Raji (cell line): ENCODE measurements around the gene P2RY8.

Experiments used
- POLR2A ChIP-seq: IDR thresholded peaks from 2 replicates; pipeline ENCODE4 v1.6.1; 2011; ENCODE audit warnings: low read depth, low read length, control low read depth; ENCODE audit not compliant: insufficient read depth

P2RY8 gene

DNA sequence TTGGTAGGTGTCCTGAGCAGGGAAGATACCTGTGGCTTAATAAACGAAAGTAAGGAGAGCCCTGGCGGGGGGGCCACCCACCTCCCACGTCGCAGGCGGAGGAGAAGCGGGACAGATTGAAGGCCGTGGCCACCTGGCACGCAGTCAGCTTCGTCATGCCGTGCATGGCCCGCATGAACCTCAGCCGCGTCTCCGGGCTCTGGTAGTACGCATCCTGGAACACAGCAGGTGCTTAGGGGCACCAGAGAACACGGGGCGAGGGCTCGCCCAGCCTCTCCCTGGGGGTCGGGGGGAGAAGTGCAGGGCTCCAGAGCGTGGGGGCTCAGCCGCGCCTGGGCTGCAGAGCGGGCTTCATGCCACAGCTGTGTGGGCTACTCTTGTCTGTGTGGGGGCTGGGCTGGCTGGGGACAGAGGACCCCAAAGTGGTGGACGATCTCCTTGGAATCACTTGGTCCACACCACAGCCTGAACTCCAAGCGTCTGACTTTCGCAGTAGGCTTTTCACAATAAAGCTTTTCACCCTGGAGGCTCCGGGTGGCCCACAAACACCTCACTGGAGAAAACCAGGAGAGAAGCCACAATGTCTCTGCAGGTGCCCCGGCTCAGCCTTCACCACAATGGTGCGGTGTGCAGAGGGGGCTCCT, 118.0 kb downstream of the P2RY8 start:
- TF ChIP-seq POLR2A = no peak; the same call in 1 of the 2 replicates

DNA sequence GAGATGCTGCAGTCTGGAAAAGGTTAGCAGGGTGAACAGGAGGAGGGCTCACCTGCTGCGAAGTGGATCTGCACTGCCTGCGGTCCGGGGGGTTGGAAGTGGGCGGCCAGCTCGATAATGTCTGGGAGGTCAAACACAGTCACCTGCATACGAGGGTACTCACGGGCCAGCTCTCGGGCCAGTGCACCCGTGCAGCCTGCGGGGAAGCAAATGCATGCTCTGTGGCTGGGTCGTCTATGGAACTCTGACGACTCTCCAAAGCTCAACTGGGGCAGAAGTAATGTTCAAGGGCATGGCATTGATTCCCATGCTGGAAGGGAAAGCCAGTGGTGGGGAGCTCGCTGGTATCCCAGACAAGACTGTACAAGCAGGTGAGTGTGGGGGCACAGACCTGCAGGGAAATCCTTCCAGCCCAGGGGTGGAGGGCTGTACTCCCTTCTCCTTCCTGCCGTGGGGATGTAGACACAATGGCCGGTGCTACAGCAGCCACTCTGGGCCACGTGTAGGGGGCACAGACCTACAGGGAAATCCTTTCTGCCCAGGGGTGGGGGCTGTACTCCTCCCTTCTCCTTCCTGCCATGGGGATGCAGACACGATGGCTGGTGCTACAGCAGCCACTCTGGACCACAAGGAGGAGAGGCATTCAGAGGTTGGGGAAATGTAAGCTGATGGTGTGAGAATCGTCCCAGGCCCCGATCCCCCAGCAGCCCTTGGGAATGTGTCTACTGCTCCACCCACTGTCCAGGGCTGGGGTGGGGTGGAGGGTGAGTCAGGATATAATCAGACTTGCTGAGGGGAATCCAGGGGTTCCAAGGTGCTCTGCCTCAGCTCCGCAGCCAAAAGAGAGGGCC, 118.8 kb downstream of the P2RY8 start:
- peak; percentile 33; the same call in 1 of the 2 replicates for TF ChIP-seq POLR2A

GRCh38 chrX:1416965-1417760, 119.8 kb downstream of the P2RY8 start:
- 0 out of 2 replicates have a peak, but pooled peaks have one; percentile 8 for TF ChIP-seq POLR2A

DNA sequence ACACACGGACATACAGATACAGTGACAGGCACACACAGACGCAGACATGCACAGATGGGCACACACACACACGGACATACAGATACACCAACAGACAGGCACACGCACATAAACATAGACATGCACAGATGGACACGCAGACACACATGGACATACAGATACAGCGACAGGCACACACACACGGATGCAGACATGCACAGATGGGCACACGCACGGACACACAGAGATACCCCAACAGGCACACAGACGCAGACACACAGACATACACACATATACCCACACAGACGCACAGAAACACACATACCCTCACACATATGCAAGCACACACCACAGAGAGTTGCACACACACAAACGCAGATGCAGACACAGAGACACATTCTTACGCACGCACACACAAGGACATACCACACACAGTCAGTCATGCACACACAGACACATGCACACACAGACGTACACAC, 120.6 kb downstream of the P2RY8 start:
- TF ChIP-seq POLR2A = peak; percentile 33; the same call in 1 of the 2 replicates
